SU-DHL-6 (cell line): ENCODE data around the gene MEIOB.

Source experiments
- H2AFZ ChIP-seq: fragments of 200-600 bp; sonication (generic); 2 replicates; pipeline ENCODE4 v1.6.1; 2014; ENCODE audit warnings: low read depth, mild to moderate bottlenecking, moderate library complexity, mixed read lengths, antibody characterized with exemption, low read length; ENCODE audit not compliant: severe bottlenecking
- H3F3A ChIP-seq: fragments of 200-600 bp; shearing (Covaris generic); 2 replicates; pipeline ENCODE4 v1.6.0; 2016; ENCODE audit warnings: antibody characterized with exemption, mild to moderate bottlenecking; ENCODE audit not compliant: insufficient read depth
- H3K27ac ChIP-seq: fragments of 200-600 bp; sonication (generic); 2 replicates; pipeline ENCODE4 v1.5.1; 2016; ENCODE audit warnings: low read depth, mild to moderate bottlenecking, low read length, moderate library complexity, mixed read lengths
- H3K27me3 ChIP-seq: fragments of 200-600 bp; sonication (generic), shearing (Covaris generic); 2 replicates; pipeline ENCODE4 v1.6.0; 2014; ENCODE audit warnings: mild to moderate bottlenecking, low read length
- H3K36me3 ChIP-seq: fragments of 200-600 bp; sonication (generic); 2 replicates; pipeline ENCODE4 v1.6.1; 2014; ENCODE audit warnings: mild to moderate bottlenecking, low read length, mixed read lengths
- H3K4me2 ChIP-seq: fragments of 300-600, 200-600 bp; shearing (Covaris generic), sonication (generic); 2 replicates; pipeline ENCODE4 v1.6.0; 2014; ENCODE audit warnings: low read length, low read depth, mild to moderate bottlenecking; ENCODE audit not compliant: poor library complexity, severe bottlenecking
- H3K4me3 ChIP-seq: fragments of 200-600 bp; sonication (generic); 2 replicates; pipeline ENCODE4 v1.5.1; 2014; ENCODE audit warnings: antibody characterized with exemption, low read length, mild to moderate bottlenecking, mixed read lengths; ENCODE audit not compliant: insufficient read depth, poor library complexity, severe bottlenecking
- H3K79me2 ChIP-seq: fragments of 200-600 bp; sonication (generic); 2 replicates; pipeline ENCODE4 v1.6.1; 2014; ENCODE audit warnings: mild to moderate bottlenecking, low read length, moderate library complexity; ENCODE audit not compliant: insufficient read depth
- H3K9ac ChIP-seq: fragments of 200-600 bp; sonication (generic); 2 replicates; pipeline ENCODE4 v1.7.0; 2014; ENCODE audit warnings: mild to moderate bottlenecking, low read length
- H3K9me2 ChIP-seq: fragments of 200-600 bp; sonication (generic); replicated peaks from 2 replicates; pipeline ENCODE4 v1.6.1; 2014; ENCODE audit warnings: low read length; ENCODE audit not compliant: insufficient read depth
- H3K9me3 ChIP-seq: fragments of 200-600 bp; sonication (generic); 2 replicates; pipeline ENCODE4 v1.6.1; 2014; ENCODE audit warnings: low read length, mixed read lengths; ENCODE audit not compliant: insufficient read depth
- H4K20me1 ChIP-seq: fragments of 200-600 bp; sonication (generic); 2 replicates; pipeline ENCODE4 v1.6.1; 2014; ENCODE audit warnings: low read depth, mild to moderate bottlenecking, antibody characterized with exemption, low read length, moderate library complexity, mixed read lengths
- CTCF ChIP-seq: fragments of 200-600 bp; sonication (generic); IDR thresholded peaks from one replicate; pipeline ENCODE4 v1.5.1; 2017; ENCODE audit warnings: antibody characterized with exemption, mild to moderate bottlenecking, low read length, moderate library complexity; ENCODE audit not compliant: insufficient read depth, poor library complexity, severe bottlenecking
- EZH2phosphoT487 ChIP-seq: fragments of 200-600 bp; sonication (generic), shearing (Covaris generic); conservative IDR thresholded peaks from 2 replicates; pipeline ENCODE4 v1.6.1; 2018; ENCODE audit warnings: mild to moderate bottlenecking, antibody characterized with exemption, low read length, moderate library complexity, mixed read lengths

MEIOB gene

GRCh38 chr16:1919327-1919998 is 47.5 kb upstream of the MEIOB start:
- no peaks in the 10 kb centered on the region for H3K9me2 ChIP-seq
- no peak overlapping the region for H3K4me3 ChIP-seq
- no peaks in the 10 kb centered on the region for H3K27me3 ChIP-seq
- no peaks in the 10 kb centered on the region for H3F3A ChIP-seq
- H3K9me3 ChIP-seq: no peaks in the 10 kb centered on the region
- H3K79me2 ChIP-seq: no peaks in the 10 kb centered on the region
- H3K4me2 ChIP-seq: no peak overlapping the region
- H4K20me1 ChIP-seq: no peaks in the 10 kb centered on the region
- no peak overlapping the region for H2AFZ ChIP-seq
- no peak overlapping the region for H3K27ac ChIP-seq
- no peak overlapping the region for H3K9ac ChIP-seq
- no peaks in the 10 kb centered on the region for H3K36me3 ChIP-seq
- TF ChIP-seq EZH2phosphoT487 (no peak), CTCF (no peak)

GRCh38 chr16:1918351-1919326 is 46.7 kb upstream of the MEIOB start, which contains the start of gene HS3ST6:
HS3ST6 (minus strand) TSS chr16:1918415; CDS start chr16:1918323, 92 bp downstream.
- Histone ChIP-seq H3K27me3 (no peaks in the 10 kb centered on the region), H3K4me2 (no peak within 1 kb of the TSS), H4K20me1 (no peaks in the 10 kb centered on the region), H3K9me2 (no peaks in the 10 kb centered on the region), H3K27ac (no peak within 1 kb of the TSS), H2AFZ (no peak within 1 kb of the TSS), H3K4me3 (no peak within 1 kb of the TSS), H3K9me3 (no peaks in the 10 kb centered on the region), H3K79me2 (no peaks in the 10 kb centered on the region), H3K36me3 (no peaks in the 10 kb centered on the region), H3F3A (no peaks in the 10 kb centered on the region), H3K9ac (no peak within 1 kb of the TSS)
- TF ChIP-seq CTCF: no peak
- no peak for TF ChIP-seq EZH2phosphoT487

GRCh38 chr16:1917665-1918350 is 45.8 kb upstream of the MEIOB start:
- H3K4me2 ChIP-seq: no peak overlapping the region
- H4K20me1 ChIP-seq: no peaks in the 10 kb centered on the region
- H2AFZ ChIP-seq: no peak overlapping the region
- H3K36me3 ChIP-seq: no peaks in the 10 kb centered on the region
- H3K9me2 ChIP-seq: no peaks in the 10 kb centered on the region
- no peaks in the 10 kb centered on the region for H3K9me3 ChIP-seq
- H3K27ac ChIP-seq: no peak overlapping the region
- H3K4me3 ChIP-seq: no peak overlapping the region
- TF ChIP-seq EZH2phosphoT487: no peak
- H3K27me3 ChIP-seq: no peaks in the 10 kb centered on the region
- H3F3A ChIP-seq: no peaks in the 10 kb centered on the region
- H3K9ac ChIP-seq: no peak overlapping the region
- no peaks in the 10 kb centered on the region for H3K79me2 ChIP-seq
